ENCODE data around the gene IMPACT. TPM values are rescaled to one million over a fixed set of nuclear protein-coding genes. Genes with fewer than 3 reads are reported as not detected.

Gene IMPACT
- total RNA-seq, 1 experiment from 2014 or later: 36.2 TPM

GRCh38 chr18:24408496-24408895 is 18.0 kb upstream of the IMPACT start:
- Histone ChIP-seq H3K9me3 (ENCODE audit: control insufficient read depth, insufficient read depth, low read depth, low read length) (no peaks in the 10 kb centered on the region), H3K4me3 (ENCODE audit: low read depth in 2 of 2, low read length in 2 of 2) (no peak overlapping the region), H3K4me1 (ENCODE audit: control insufficient read depth, insufficient read depth, low read length) (no peaks in the 10 kb centered on the region), H3K36me3 (ENCODE audit: control insufficient read depth, insufficient read depth, low read length) (no peaks in the 10 kb centered on the region), H3K27me3 (ENCODE audit: control insufficient read depth, insufficient read depth, low read length) (no peaks in the 10 kb centered on the region), H3K27ac (ENCODE audit: low read length) (no peak overlapping the region)
- no peak for DNase-seq (ENCODE audit: low read depth, low spot score)
- TF ChIP-seq POLR2AphosphoS5 (IDR thresholded peaks at IDR 0.05; ENCODE audit: low read depth, low read length) (no peak), REST (IDR thresholded peaks at IDR 0.05; ENCODE audit: insufficient read depth in 1 of 2, low read depth in 2 of 2, low read length in 1 of 2) (no peak), SIN3A (IDR thresholded peaks at IDR 0.05; ENCODE audit: borderline replicate concordance, insufficient read depth, low read depth, low read length) (no peak), TCF7L2 (IDR thresholded peaks at IDR 0.05; ENCODE audit: low read depth, low read length) (no peak), CTCF (IDR thresholded peaks at IDR 0.05) (no peak)
- ChIA-PET CTCF (no interaction called here), POLR2A (no interaction called here)
- in situ Hi-C loops (cut with HindIII; ENCODE audit: low pct_unique_long_range_greater_than_20kb, low sequenced_read_pairs) (no loop called here), intact Hi-C loops (cut with micrococcal nuclease; ENCODE audit: unreplicated experiment) (no loop called here)
- no TSS peak for BruUV-seq (replicated peaks)
- no peak for ATAC-seq

GRCh38 chr18:24413148-24413547 is 13.3 kb upstream of the IMPACT start:
- no peak for ATAC-seq
- TF ChIP-seq REST (IDR thresholded peaks at IDR 0.05; ENCODE audit: insufficient read depth in 1 of 2, low read depth in 2 of 2, low read length in 1 of 2) (no peak), CTCF (IDR thresholded peaks at IDR 0.05) (peak; percentile 55)
- H3K27me3 ChIP-seq (ENCODE audit: control insufficient read depth, insufficient read depth, low read length): no peaks in the 10 kb centered on the region; the same call in 1 of the 2 replicates
- in situ Hi-C loops (cut with HindIII; ENCODE audit: low pct_unique_long_range_greater_than_20kb, low sequenced_read_pairs): no loop called here
- H3K4me3 ChIP-seq (ENCODE audit: low read depth in 2 of 2, low read length in 2 of 2): no peak overlapping the region
- ChIA-PET CTCF (interaction anchor here (0.7 to 1.0 kb wide), 2 partner anchors 76 to 236 kb away, joined by 3 read pairs; no protein-coding TSS in a partner anchor), POLR2A (interaction anchor here (0.8 kb wide), 1 partner anchor 908 kb away, joined by 7 read pairs; no protein-coding TSS in a partner anchor)
- no TSS peak for BruUV-seq (replicated peaks)
- no peaks in the 10 kb centered on the region for H3K9me3 ChIP-seq (ENCODE audit: control insufficient read depth, insufficient read depth, low read depth, low read length)
- no peak overlapping the region for H3K27ac ChIP-seq (ENCODE audit: low read length)
- no peak for DNase-seq (ENCODE audit: low read depth, low spot score)
- H3K36me3 ChIP-seq (ENCODE audit: control insufficient read depth, insufficient read depth, low read length): no peaks in the 10 kb centered on the region
- intact Hi-C loops (cut with micrococcal nuclease; ENCODE audit: unreplicated experiment): no loop called here
- no peaks in the 10 kb centered on the region for H3K4me1 ChIP-seq (ENCODE audit: control insufficient read depth, insufficient read depth, low read length)

Measured in Panc1 (cell line).